GM18907 (cell line): ENCODE data around the gene FIP1L1.

Experiments
- ATAC-seq: cut with Tn5 transposase; IDR thresholded peaks from one replicate; pipeline ENCODE4 v1.9.1; 2021; ENCODE audit warnings: mild to moderate bottlenecking, moderate library complexity; ENCODE audit not compliant: unreplicated experiment

FIP1L1 gene

GRCh38 chr4:53498706-53499105 is 121.3 kb downstream of the FIP1L1 start:
- no peak for ATAC-seq

GRCh38 chr4:53499791-53500190 is 122.3 kb downstream of the FIP1L1 start:
- ATAC-seq, result no peak

- ATAC-seq, result no peak
Observed at GRCh38 chr4:53500546-53500945, 123.1 kb downstream of the FIP1L1 start.

GRCh38 chr4:53501561-53501960 is 124.1 kb downstream of the FIP1L1 start:
- no peak for ATAC-seq

GRCh38 chr4:53502094-53502493 is 124.7 kb downstream of the FIP1L1 start:
- no peak for ATAC-seq

GRCh38 chr4:53505947-53506346 is 128.5 kb downstream of the FIP1L1 start:
- ATAC-seq, result no peak

- no peak for ATAC-seq
Observed at GRCh38 chr4:53507058-53507457, 129.6 kb downstream of the FIP1L1 start.

GRCh38 chr4:53507671-53508286 is 130.3 kb downstream of the FIP1L1 start:
- ATAC-seq, result no peak

- no peak for ATAC-seq
Observed at GRCh38 chr4:53508446-53508845, 131.0 kb downstream of the FIP1L1 start.

GRCh38 chr4:53510321-53510720 is 132.9 kb downstream of the FIP1L1 start:
- no peak for ATAC-seq
